GM21381 (cell line): ENCODE results near the gene KRTAP1-5.
"Not testable (repeated sequence)": the region's sequence is repeated elsewhere in the genome, so short reads cannot be mapped to it uniquely, and the experiment has no call there.

ENCODE experiments used
- ATAC-seq: cut with Tn5 transposase; IDR thresholded peaks from one replicate; pipeline ENCODE4 v1.9.1; 2021; ENCODE audit warnings: mild to moderate bottlenecking, moderate library complexity; ENCODE audit not compliant: unreplicated experiment

Gene KRTAP1-5, protein sequence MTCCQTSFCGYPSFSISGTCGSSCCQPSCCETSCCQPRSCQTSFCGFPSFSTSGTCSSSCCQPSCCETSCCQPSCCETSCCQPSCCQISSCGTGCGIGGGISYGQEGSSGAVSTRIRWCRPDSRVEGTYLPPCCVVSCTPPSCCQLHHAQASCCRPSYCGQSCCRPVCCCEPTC

GRCh38 chr17:41026715-41027471 lies at the start of gene KRTAP1-5:
Gene KRTAP1-5 (minus strand): TSS chr17:41027208. CDS start chr17:41027155, 53 bp downstream.
- ATAC-seq: no peak

DNA sequence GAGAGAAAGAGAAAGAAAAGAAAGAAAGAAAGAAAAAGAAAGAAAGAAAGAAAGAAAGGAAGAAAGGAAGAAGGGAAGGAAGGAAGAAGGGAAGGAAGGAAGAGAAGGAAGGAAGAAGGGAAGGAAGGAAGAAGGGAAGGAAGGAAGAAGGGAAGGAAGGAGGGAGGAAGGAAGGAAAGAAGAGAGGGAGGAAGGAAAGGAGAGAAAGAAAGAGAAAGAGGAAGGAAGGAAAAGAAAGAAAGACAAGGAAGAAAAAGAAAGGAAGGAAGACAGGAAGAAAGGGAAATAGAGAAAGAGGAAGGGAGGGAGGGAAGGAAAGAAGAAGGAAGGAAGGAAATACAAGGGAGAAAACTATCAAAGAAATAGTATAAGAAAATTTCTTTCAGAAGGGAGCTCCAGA lies 49.8 kb upstream of the KRTAP1-5 start:
- ATAC-seq: no peak

DNA sequence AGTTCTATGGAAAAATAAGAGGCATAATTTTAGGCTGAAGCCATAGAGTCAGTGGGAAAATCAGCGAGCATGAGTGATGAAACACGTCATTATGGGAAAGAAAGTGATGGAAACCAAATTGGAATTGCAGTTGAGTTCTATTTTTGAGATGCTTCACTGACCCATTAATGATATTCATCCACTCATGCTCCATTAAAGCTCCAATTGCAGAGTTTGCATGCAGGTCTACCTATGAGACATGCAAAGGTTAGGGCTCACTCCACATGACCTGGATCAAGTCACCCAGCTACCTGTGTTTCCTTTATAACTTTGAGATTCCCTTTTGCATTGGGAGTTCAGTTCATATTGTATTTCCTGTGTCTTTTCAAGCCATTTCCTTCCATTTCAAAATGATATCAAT lies 46.7 kb upstream of the KRTAP1-5 start:
- ATAC-seq: no peak

GRCh38 chr17:41071606-41072360 lies 44.8 kb upstream of the KRTAP1-5 start:
- ATAC-seq: no peak

DNA sequence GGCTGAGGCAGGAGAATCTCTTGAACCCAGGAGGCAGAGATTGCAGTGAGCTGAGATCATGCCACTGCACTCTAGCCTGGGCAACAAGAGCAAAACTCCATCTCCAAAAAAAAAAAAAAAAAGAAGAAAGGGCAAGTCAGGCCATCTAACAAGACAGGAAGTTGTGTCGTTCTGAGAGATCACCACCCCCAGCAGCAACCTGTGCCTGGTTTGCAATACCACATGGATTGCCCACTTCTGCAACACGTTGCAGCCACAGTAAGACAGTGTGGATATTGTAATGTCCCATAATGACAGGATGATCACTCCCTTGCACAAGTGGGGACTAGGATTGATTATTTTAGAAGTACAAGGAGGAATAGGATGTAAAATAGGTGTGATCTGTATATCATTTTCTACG lies 42.0 kb upstream of the KRTAP1-5 start:
- ATAC-seq: no peak

- no peak for ATAC-seq
These were observed 40.3 kb upstream of the KRTAP1-5 start for GRCh38 chr17:41067281-41067680.

GRCh38 chr17:41065829-41066624 lies 39.0 kb upstream of the KRTAP1-5 start, which contains the start of gene KRTAP2-4:
Gene KRTAP2-4 (minus strand): TSS chr17:41065879. CDS start chr17:41065845, 34 bp downstream.
- ATAC-seq: no peak

- not testable (repeated sequence) for ATAC-seq
These were observed 38.1 kb upstream of the KRTAP1-5 start for GRCh38 chr17:41065016-41065689.

GRCh38 chr17:41064301-41064700 lies 37.3 kb upstream of the KRTAP1-5 start:
- no peak for ATAC-seq

- ATAC-seq: no peak
These were observed 36.4 kb upstream of the KRTAP1-5 start for GRCh38 chr17:41063449-41063848.

GRCh38 chr17:41061964-41062363 lies 35.0 kb upstream of the KRTAP1-5 start:
- ATAC-seq: no peak

DNA sequence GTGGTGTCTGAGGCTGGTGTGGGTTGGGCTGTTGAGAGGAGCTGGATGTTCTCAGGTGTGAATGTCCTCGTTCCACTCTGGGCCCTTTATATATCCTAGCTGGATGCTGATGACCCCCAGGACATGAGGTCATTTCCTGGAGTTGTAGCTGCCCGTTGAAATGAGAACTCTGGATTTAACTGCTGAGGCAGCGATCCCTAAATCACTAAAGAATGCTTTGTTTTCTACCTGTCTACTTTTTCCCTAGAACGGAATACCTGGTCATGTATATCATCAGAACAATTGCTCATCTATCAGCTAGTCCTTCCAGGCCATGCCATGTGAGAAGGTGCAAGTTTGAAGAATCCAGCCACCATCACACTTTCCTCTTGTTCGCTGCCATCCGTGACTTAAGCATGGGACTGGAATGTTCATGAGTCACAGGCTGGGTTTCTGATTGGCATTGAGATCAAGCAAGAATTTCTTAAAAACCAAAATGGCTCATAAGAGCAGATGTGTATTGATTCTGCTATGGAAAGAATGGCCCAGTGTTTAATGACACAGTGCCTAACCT lies 33.1 kb upstream of the KRTAP1-5 start, which contains the start of gene KRTAP2-3:
TSS of gene KRTAP2-3 (minus strand) at position 63 of the 553 bp plus-strand sequence. CDS start 64 bp downstream, outside the sequence.
- no peak for ATAC-seq

- not testable (repeated sequence) for ATAC-seq
These were observed 32.5 kb upstream of the KRTAP1-5 start for GRCh38 chr17:41059276-41060051.

- ATAC-seq: no peak
These were observed 31.7 kb upstream of the KRTAP1-5 start for GRCh38 chr17:41058741-41059140.

GRCh38 chr17:41057547-41057946 lies 30.5 kb upstream of the KRTAP1-5 start:
- no peak for ATAC-seq

DNA sequence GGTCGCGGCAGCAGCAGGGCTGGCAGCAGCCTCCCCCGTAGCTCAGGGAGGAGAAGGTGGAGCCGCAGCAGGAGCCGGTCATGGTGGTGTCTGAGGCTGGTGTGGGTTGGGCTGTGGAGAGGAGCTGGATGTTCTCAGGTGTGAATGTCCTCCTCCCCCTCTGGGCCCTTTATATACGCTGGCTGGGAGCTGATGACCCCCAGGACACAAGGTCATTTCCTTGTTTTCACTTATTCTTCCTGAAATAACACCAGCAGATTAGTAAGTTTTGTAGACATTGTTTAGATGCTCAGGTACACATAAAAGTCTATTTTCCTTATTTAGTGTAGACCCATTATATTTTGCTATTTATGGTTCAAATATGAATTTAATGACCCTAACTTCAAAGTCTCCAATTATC lies 28.1 kb upstream of the KRTAP1-5 start, which contains the start of gene KRTAP2-2:
TSS of gene KRTAP2-2 (minus strand) at position 101 of the 400 bp plus-strand sequence. CDS start at position 82, 19 bp downstream.
- ATAC-seq: not testable (repeated sequence)

DNA sequence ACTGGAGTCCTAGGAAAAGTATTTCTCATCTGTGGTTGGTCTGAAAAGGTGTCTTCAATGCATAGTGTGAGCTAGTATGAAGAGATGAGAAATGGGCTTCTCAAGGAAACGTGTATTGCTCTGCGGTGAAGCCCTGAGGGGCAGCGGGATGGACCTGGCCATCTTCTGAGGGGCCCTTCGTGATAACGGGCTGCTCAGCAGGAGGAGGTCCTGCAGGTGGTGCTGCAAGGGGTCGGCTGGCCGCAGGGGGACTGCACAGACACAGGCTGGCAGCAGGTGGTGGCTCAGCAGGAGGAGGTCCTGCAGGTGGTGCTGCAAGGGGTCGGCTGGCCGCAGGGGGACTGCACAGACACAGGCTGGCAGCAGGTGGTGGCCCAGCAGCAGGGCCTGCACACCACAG lies 27.5 kb upstream of the KRTAP1-5 start:
- not testable (repeated sequence) for ATAC-seq

DNA sequence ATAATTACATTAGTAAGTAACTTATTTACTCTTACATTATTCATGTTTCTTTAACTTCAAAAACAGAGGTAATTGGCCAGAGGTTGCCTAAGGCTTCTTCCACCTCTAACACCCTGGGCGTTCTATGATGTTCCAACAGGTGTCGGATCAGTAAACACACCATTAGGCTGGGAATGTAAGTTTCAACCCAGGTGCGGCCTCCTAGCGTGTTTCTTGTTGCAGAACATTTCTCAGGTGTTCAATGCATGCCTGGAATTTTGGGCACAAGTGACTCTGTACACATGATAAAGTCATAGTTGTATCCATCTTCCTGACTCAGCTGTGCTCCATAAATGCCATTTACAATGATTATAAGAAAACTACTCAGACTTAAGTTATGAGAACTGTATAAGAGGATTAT lies 27.0 kb upstream of the KRTAP1-5 start:
- ATAC-seq: no peak

DNA sequence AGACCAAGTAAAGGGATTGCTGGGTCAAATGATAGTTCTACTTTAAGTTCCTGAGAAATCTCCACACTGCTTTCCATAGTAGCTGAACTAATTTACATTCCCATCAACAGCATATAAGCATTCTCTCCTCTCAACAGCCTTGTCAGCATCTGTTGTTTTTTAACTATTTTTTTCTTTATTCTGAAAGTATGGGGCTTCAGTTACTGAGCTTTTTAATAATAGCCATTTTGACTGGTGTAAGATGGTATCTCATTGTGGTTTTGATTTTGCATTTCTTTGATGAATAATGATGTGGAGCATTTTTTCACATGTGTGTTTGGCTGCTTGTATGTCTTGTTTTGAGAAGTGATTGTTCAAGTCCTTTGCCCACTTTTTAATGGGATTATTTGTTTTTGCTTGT lies 25.6 kb upstream of the KRTAP1-5 start:
- ATAC-seq: no peak
